ENCODE data around the gene WNT3. TPM values are rescaled to one million over a fixed set of nuclear protein-coding genes. Genes with fewer than 3 reads are reported as not detected.

Gene WNT3
- polyA plus RNA-seq, 2 of the 4 experiments (the other 2 are of a cell fraction) = 8.3 to 10.8 TPM

DNA sequence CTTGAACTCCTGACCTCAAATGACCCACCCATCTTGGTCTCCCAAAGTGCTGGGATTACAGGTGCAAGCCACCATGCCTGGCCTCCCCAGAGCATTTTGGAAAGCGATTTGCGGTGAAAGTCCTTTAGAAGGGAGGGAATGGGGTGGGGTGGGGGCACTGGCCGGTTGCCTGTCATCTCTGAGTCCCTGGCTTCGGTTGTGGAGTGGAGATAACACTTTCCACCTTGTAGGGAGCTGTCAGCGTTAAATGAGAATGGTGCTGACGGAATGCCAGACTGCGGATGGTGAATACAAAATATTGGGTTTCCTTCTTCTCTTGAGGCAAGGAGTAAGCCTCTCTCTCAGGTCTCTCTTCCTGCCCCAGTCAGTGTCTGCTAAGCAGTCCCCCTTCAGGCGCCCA is 5.2 kb upstream of the WNT3 start:
- POLR2A ChIA-PET = interaction anchor here (0.7 kb wide), 1 partner anchor 152 kb away, joined by 4 read pairs; no protein-coding TSS in a partner anchor

GRCh38 chr17:46822388-46822921 is 4.0 kb upstream of the WNT3 start:
- Histone ChIP-seq H3K9me3 (no peaks in the 10 kb centered on the region), H3K4me3 (0 out of 3 replicates have a peak overlapping the region, but pooled peaks have one; percentile 16), H3K4me2 (peak overlapping the region; percentile 54), H3K4me1 (no peaks in the 10 kb centered on the region), H3K27ac (peak overlapping the region in 1 of 2 experiments; percentile 44; a peak in 1 of 6 replicates)
- ChIA-PET POLR2A (no interaction called here), CTCF (interaction anchor here (0.7 to 10.8 kb wide), 27 partner anchors 9 to 120 kb away, joined by 3 to 138 read pairs (median 5); no protein-coding TSS in a partner anchor)
- WGBS (ENCODE audit: missing lambda C conversion rate) = 30% methylated on average over 34 of the region's 35 CpGs
- DNase-seq (ENCODE audit: low read depth in 1 of 2, low spot score in 1 of 2) (peak in 1 of 2 experiments; percentile 45), FAIRE-seq (no peak), ATAC-seq (peak; percentile 19 to 70; a peak in 4 of 6 replicates)
- TF ChIP-seq, protein P1, sequence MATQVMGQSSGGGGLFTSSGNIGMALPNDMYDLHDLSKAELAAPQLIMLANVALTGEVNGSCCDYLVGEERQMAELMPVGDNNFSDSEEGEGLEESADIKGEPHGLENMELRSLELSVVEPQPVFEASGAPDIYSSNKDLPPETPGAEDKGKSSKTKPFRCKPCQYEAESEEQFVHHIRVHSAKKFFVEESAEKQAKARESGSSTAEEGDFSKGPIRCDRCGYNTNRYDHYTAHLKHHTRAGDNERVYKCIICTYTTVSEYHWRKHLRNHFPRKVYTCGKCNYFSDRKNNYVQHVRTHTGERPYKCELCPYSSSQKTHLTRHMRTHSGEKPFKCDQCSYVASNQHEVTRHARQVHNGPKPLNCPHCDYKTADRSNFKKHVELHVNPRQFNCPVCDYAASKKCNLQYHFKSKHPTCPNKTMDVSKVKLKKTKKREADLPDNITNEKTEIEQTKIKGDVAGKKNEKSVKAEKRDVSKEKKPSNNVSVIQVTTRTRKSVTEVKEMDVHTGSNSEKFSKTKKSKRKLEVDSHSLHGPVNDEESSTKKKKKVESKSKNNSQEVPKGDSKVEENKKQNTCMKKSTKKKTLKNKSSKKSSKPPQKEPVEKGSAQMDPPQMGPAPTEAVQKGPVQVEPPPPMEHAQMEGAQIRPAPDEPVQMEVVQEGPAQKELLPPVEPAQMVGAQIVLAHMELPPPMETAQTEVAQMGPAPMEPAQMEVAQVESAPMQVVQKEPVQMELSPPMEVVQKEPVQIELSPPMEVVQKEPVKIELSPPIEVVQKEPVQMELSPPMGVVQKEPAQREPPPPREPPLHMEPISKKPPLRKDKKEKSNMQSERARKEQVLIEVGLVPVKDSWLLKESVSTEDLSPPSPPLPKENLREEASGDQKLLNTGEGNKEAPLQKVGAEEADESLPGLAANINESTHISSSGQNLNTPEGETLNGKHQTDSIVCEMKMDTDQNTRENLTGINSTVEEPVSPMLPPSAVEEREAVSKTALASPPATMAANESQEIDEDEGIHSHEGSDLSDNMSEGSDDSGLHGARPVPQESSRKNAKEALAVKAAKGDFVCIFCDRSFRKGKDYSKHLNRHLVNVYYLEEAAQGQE (IDR thresholded peaks at IDR 0.05) = no peak
- TF ChIP-seq KDM1A (IDR thresholded peaks at IDR 0.05; ENCODE audit: low read depth) = 0 out of 2 replicates have a peak, but pooled peaks have one; percentile 58
- TF ChIP-seq, protein P2, sequence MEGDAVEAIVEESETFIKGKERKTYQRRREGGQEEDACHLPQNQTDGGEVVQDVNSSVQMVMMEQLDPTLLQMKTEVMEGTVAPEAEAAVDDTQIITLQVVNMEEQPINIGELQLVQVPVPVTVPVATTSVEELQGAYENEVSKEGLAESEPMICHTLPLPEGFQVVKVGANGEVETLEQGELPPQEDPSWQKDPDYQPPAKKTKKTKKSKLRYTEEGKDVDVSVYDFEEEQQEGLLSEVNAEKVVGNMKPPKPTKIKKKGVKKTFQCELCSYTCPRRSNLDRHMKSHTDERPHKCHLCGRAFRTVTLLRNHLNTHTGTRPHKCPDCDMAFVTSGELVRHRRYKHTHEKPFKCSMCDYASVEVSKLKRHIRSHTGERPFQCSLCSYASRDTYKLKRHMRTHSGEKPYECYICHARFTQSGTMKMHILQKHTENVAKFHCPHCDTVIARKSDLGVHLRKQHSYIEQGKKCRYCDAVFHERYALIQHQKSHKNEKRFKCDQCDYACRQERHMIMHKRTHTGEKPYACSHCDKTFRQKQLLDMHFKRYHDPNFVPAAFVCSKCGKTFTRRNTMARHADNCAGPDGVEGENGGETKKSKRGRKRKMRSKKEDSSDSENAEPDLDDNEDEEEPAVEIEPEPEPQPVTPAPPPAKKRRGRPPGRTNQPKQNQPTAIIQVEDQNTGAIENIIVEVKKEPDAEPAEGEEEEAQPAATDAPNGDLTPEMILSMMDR (IDR thresholded peaks at IDR 0.05) = peak; percentile 91
- no peak for TF ChIP-seq ZNF302 (CRISPR knock-in tag; IDR thresholded peaks at IDR 0.05)
- no peak for TF ChIP-seq JUNB (IDR thresholded peaks at IDR 0.05)
- no peak for TF ChIP-seq CHD4 (IDR thresholded peaks at IDR 0.05; ENCODE audit: borderline replicate concordance)
- no peak for TF ChIP-seq HOXB5 (CRISPR knock-in tag; IDR thresholded peaks at IDR 0.05)
- peak; percentile 87 for TF ChIP-seq SMC3 (IDR thresholded peaks at IDR 0.05)
- TF ChIP-seq HES2 (IDR thresholded peaks at IDR 0.05) = no peak
- no peak for TF ChIP-seq RFX5 (IDR thresholded peaks at IDR 0.05)
- no peak for TF ChIP-seq GATA3 (IDR thresholded peaks at IDR 0.05; ENCODE audit: borderline replicate concordance)
- TF ChIP-seq NPAS2 (CRISPR knock-in tag; IDR thresholded peaks at IDR 0.05; ENCODE audit: borderline replicate concordance) = no peak
- no peak for TF ChIP-seq PHF8 (IDR thresholded peaks at IDR 0.05; ENCODE audit: borderline replicate concordance, low read depth)
- no peak for TF ChIP-seq NR3C1 (IDR thresholded peaks at IDR 0.05)
- 0 out of 2 replicates have a peak, but pooled peaks have one; percentile 52 for TF ChIP-seq TFCP2L1 (CRISPR knock-in tag; IDR thresholded peaks at IDR 0.05)
- no peak for TF ChIP-seq HOXB13 (CRISPR knock-in tag; IDR thresholded peaks at IDR 0.05; ENCODE audit: low read depth)
- no peak for TF ChIP-seq CBX2 (IDR thresholded peaks at IDR 0.05; ENCODE audit: borderline replicate concordance, low read depth)
- TF ChIP-seq, protein P3, sequence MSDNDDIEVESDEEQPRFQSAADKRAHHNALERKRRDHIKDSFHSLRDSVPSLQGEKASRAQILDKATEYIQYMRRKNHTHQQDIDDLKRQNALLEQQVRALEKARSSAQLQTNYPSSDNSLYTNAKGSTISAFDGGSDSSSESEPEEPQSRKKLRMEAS (IDR thresholded peaks at IDR 0.05) = peak; percentile 27; the same call in 1 of the 2 replicates
- no peak for TF ChIP-seq FOSL2 (IDR thresholded peaks at IDR 0.05)
- no peak for TF ChIP-seq FOSL2 (CRISPR knock-in tag; IDR thresholded peaks at IDR 0.05)
- TF ChIP-seq, protein P4, sequence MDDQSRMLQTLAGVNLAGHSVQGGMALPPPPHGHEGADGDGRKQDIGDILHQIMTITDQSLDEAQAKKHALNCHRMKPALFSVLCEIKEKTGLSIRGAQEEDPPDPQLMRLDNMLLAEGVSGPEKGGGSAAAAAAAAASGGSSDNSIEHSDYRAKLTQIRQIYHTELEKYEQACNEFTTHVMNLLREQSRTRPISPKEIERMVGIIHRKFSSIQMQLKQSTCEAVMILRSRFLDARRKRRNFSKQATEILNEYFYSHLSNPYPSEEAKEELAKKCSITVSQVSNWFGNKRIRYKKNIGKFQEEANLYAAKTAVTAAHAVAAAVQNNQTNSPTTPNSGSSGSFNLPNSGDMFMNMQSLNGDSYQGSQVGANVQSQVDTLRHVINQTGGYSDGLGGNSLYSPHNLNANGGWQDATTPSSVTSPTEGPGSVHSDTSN (IDR thresholded peaks at IDR 0.05) = no peak
- TF ChIP-seq RAD21 (conservative IDR thresholded peaks at IDR 0.05 in 1 of 2, IDR thresholded peaks at IDR 0.05 in 1 of 2) = peak; percentile 71 to 75
- TF ChIP-seq POLR2A (IDR thresholded peaks at IDR 0.05; ENCODE audit: low read length) = no peak

More for the DNA sequence above, 5.2 kb upstream of the WNT3 start:
- WGBS (ENCODE audit: missing lambda C conversion rate) = 73% methylated on average over 8 of the region's 8 CpGs
- ATAC-seq = no peak
- Histone ChIP-seq H3K9me3 (no peaks in the 10 kb centered on the region), H3K27ac (no peak overlapping the region), H3K4me2 (no peak overlapping the region), H3K4me3 (no peak overlapping the region), H3K4me1 (no peaks in the 10 kb centered on the region)
- CTCF ChIA-PET = interaction anchor here (1.4 to 10.8 kb wide), 6 partner anchors 10 to 96 kb away, joined by 4 to 138 read pairs (median 9); no protein-coding TSS in a partner anchor
- FAIRE-seq = no peak
- TF ChIP-seq HES2 (IDR thresholded peaks at IDR 0.05) (no peak), HOXA7 (CRISPR knock-in tag; IDR thresholded peaks at IDR 0.05) (no peak), JUN (IDR thresholded peaks at IDR 0.05) (no peak), ZC3H11A (IDR thresholded peaks at IDR 0.05) (no peak)
- TF ChIP-seq, protein P4 (IDR thresholded peaks at IDR 0.05) = no peak
- DNase-seq (ENCODE audit: low read depth in 1 of 2, low spot score in 1 of 2) = no peak

Data from A549 (cell line).